Stimulated activated CD8-positive, alpha-beta memory T cell treated with anti-CD3 and anti-CD28 coated beads, Interleukin-15, amount 100 ng/mL, for 24 hours (primary cell): ENCODE results near the gene FAM170B.

Experiments used
- DNase-seq: peaks from one replicate; pipeline ENCODE4 v3.0.0-alpha.2; 2020; ENCODE audit warnings: low read depth

FAM170B gene

GRCh38 chr10:49152037-49152436, 18.2 kb upstream of the FAM170B start:
- DNase-seq, result no peak

- no peak for DNase-seq
Measured at GRCh38 chr10:49151481-49151880, 17.7 kb upstream of the FAM170B start.

GRCh38 chr10:49151025-49151445, 17.2 kb upstream of the FAM170B start:
- DNase-seq, result no peak

DNA sequence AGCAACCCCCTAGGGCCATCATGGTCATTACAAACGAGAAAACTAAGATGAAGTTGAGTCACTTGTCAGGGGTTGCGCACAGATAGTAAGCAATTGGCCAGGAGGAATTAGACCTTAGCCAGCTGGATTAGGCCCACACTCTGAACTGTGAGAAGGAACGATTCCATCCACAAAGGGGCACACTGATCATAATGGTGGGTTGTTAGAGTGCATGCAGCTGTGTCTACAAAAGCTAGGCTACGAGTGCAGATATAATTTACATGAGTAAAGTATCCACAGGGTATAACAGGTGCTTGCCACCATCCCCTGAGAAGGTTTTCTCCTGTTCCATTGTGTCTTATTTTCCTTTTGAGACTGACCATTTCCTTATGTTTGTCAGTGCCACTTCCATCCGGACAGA, 16.6 kb upstream of the FAM170B start:
- DNase-seq, result no peak

DNA sequence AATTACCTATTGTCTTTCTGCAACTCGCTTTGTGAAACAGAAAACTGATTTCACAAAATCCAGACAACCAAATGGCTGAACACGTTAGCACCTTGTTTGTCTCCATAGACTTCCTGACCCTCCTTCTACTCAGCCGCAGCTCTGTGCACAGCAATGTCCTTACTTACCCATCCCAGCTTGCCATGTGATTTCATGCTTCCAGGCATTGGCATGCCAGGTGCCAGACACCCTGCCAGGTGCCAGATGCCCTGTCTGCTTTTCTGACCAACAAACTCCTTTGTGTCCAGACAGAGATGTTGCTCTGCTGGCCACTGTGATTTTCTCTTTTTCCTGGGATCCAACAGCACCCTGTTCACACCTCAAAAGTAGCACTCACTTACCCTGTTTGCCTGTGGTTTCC, 16.1 kb upstream of the FAM170B start:
- no peak for DNase-seq

- DNase-seq, result no peak
Measured at GRCh38 chr10:49144058-49144720, 10.4 kb upstream of the FAM170B start.

GRCh38 chr10:49143249-49143648, 9.4 kb upstream of the FAM170B start:
- DNase-seq, result no peak

DNA sequence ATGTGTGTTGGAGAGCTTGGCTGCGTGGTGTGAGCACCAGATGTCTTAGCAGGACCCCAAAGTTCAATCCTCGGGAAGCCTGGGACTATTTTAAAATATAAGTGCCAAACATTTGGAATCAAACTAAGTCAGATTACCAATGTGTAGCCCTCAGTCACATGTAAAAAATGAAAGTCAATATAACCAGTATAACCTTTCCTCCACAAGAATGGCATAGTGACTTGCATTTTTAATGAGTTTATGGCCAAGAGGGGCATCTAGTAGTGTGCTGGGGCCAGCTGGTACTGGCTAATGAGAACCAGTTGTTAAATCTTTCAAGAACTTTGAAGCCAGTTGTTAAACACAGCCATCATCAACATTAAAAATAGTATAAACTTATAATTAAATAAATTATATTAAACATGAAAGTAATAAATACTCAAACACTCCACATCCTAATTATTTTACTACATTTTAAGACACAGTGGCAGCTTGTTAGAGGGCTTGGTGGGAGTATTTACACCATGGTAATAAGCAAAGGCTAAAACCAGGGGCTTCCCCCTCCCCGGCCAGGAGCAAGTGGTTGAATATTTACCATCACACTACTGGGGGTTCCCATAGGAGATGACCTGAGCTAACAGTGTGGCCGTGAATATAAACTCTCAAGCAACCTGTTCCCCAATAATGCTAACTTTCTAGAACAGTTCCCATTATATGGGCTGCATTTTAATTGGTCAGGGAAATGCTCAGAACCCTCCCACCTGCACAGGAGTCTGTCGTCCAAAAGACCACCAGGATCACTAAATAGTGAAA, 7.9 kb upstream of the FAM170B start:
- no peak for DNase-seq

GRCh38 chr10:49140304-49141177, 6.7 kb upstream of the FAM170B start:
- no peak for DNase-seq

DNA sequence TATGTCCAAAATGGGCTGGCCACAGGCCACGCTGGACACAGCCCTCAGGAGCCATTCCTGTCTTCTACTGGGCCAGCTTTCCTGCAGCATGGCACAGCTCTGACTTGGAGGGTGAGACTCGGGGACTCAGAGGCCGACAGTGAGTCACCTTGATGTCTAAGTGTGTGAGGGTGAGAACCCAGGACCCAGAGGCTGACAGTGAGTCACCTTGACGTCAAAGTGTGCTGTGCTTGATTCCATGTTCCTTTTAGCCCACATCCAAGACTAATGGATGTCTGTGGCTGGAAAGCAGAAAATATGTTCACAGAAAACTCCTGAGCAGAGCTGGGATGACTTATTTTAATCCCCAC, 6.0 kb upstream of the FAM170B start:
- no peak for DNase-seq

DNA sequence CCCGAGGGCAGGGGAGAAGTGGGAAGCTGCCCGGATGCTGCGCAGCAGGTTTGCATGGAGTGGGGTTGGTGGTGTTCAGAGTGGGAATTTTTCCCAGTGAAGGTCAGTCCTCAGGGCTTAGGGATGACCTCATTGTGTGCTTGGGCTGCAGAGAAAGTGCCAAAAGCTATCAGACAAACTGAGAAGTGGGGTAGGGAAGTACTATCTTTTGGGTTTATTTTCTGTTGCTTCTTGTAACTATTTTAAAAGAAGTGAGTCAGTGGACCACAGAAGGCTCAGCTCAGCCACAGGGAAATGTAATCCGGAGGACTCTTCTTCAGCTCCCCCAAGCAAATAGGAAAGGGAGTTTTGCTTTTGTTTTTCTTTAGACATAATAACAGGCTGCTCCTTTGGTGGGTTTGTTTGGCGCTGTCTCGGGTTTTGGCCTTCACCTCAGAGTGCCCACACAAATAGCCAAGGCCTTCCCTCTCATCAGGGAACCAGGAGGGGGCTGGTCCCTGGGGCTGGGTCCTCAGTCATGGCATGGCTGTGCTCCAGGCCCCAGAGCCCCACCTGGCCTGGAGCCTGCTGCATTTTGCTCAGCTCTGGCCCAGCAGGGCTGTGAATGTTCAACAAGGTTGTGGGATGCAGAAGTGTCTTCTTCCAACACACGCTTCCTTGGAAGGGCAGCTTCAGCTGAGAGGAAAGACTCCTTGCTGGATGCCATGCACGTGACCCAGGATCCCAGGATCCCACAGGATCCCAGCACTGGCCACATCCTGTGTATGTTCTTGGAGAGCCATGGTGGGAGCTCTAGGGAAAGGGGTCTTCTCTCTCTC, 5.4 kb upstream of the FAM170B start:
- no peak for DNase-seq

GRCh38 chr10:49138361-49138891, 4.6 kb upstream of the FAM170B start:
- no peak for DNase-seq

- DNase-seq, result no peak
Measured at GRCh38 chr10:49136525-49136924, 2.7 kb upstream of the FAM170B start.

- DNase-seq, result no peak
Measured at GRCh38 chr10:49135575-49136313, 1.9 kb upstream of the FAM170B start.

DNA sequence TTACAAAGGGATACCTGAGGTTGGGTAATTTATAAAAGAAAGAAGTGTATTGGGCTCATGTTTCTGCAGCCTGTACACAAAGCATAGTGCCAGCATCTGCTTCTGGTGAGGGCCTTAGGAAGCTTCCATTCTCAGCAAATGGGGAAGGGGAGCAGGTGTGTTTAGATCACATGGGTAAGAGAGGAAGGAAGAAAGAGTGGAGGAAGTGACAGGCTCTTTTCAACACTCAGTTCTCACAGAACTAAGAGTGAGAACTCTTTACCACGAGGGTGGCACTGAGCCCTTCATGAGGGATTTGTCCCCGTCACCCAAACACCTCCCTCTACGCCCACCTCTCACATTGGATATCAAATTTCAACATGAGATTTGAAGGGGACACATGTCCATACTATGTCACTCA, 506 bp upstream of the FAM170B start:
- no peak for DNase-seq

- no peak for DNase-seq
Measured at GRCh38 chr10:49132362-49132737, 1.5 kb downstream of the FAM170B start.

DNA sequence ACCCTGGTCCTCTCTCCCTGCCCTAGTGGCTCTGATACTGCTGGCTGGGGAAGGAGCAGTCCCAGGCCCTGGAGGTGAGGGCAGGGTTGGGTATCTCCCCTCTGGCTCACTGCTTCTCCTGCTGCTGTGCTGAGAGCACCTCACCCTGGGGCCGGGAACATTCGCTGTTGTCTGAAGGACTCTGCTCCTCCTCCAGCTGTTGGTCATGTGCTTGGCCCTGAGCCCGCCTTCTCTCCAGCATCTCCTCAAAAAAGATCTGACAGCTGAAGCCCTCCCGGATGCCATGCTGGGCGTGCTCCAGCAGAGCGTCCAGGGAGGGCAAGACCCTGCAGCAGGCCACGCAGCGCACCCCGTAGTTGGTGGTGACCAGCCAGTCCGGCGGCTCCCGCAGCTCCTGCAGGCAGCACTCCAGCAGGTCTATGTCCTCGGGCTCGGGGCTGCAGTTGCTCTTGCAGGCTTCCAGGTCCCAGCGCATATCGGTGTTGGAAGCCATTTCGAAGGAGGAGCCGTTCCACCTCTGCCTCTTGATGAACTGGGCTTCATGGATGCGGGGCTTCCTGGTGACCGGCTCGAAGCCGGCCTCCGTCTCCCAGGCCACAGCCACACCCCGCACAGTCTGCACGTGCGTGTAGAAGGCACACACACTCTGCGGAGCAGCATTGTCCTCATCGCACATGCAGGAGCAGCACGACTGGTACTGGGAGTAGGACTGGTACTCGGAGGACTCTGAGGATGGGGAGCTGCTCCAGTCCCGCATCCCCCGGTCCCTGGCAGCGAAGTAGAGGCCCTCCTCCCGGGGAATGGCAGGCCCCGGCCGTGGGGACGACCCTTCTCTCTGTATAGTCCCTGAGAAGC, 2.1 kb downstream of the FAM170B start:
- DNase-seq, result no peak

GRCh38 chr10:49129376-49129775, 4.4 kb downstream of the FAM170B start:
- no peak for DNase-seq

DNA sequence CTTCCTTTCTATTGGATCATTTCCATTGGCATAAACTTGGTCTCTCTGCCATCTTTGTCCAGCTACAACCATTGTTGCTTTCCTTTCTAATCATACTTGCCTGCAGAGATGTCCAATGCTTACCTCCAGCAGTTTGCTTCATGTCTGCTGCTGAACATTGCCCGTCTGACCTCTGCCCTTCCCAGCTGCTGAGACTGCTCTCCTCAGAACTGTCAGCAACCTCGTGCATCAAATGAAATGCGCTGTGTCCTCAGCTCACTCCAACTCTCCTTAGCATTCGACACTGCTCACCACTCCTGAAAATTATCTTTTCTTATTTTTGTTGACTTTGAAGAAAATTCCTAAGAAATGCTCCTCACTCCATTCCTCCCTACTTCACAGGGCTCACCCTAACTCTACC, 5.0 kb downstream of the FAM170B start:
- no peak for DNase-seq
